WERI-Rb-1 (cell line): ENCODE results near the gene KAZN.

ENCODE experiments used
- DNase-seq: peaks from one replicate; pipeline ENCODE4 v3.0.0-alpha.2; 2020
- H3K27ac ChIP-seq: fragments of 250-450 bp; sonication (Bioruptor Pico); 2 replicates; pipeline ENCODE4 v1.5.1; 2020; ENCODE audit warnings: mild to moderate bottlenecking, moderate library complexity
- H3K27me3 ChIP-seq: fragments of 250-450 bp; sonication (Bioruptor Pico); 2 replicates; pipeline ENCODE4 v1.5.1; 2021; ENCODE audit warnings: mild to moderate bottlenecking, low read depth, moderate library complexity; ENCODE audit not compliant: insufficient read depth, severe bottlenecking
- H3K36me3 ChIP-seq: fragments of 250-450 bp; sonication (Bioruptor Pico); 2 replicates; pipeline ENCODE4 v1.5.1; 2020; ENCODE audit warnings: mild to moderate bottlenecking, moderate library complexity
- H3K4me3 ChIP-seq: 2 replicates; pipeline ENCODE4 v1.5.1; 2011; ENCODE audit warnings: low read depth, mild to moderate bottlenecking, control low read depth, low read length
- H3K9me3 ChIP-seq: fragments of 250-450 bp; sonication (Bioruptor Pico); 2 replicates; pipeline ENCODE4 v1.5.1; 2021; ENCODE audit warnings: mild to moderate bottlenecking, moderate library complexity; ENCODE audit not compliant: severe bottlenecking
- TF ChIP-seq, protein P1 (sequence below): IDR thresholded peaks from 2 replicates; pipeline ENCODE4 v1.5.1; 2011; ENCODE audit warnings: low read depth, mild to moderate bottlenecking, control low read depth, inconsistent platforms, low read length

KAZN gene

GRCh38 chr1:14725695-14726094, 127.2 kb downstream of the KAZN start:
- no peak overlapping the region for H3K27ac ChIP-seq
- DNase-seq = no peak
- no peaks in the 10 kb centered on the region for H3K36me3 ChIP-seq
- no peak overlapping the region for H3K4me3 ChIP-seq
- no peaks in the 10 kb centered on the region for H3K27me3 ChIP-seq
- TF ChIP-seq, protein P1, sequence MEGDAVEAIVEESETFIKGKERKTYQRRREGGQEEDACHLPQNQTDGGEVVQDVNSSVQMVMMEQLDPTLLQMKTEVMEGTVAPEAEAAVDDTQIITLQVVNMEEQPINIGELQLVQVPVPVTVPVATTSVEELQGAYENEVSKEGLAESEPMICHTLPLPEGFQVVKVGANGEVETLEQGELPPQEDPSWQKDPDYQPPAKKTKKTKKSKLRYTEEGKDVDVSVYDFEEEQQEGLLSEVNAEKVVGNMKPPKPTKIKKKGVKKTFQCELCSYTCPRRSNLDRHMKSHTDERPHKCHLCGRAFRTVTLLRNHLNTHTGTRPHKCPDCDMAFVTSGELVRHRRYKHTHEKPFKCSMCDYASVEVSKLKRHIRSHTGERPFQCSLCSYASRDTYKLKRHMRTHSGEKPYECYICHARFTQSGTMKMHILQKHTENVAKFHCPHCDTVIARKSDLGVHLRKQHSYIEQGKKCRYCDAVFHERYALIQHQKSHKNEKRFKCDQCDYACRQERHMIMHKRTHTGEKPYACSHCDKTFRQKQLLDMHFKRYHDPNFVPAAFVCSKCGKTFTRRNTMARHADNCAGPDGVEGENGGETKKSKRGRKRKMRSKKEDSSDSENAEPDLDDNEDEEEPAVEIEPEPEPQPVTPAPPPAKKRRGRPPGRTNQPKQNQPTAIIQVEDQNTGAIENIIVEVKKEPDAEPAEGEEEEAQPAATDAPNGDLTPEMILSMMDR = no peak
- H3K9me3 ChIP-seq = no peaks in the 10 kb centered on the region

- TF ChIP-seq, protein P1 = no peak
- Histone ChIP-seq H3K9me3 (no peaks in the 10 kb centered on the region), H3K36me3 (no peaks in the 10 kb centered on the region), H3K27me3 (no peaks in the 10 kb centered on the region), H3K4me3 (no peak overlapping the region), H3K27ac (no peak overlapping the region)
- no peak for DNase-seq
Observed at GRCh38 chr1:14726606-14727005, 128.1 kb downstream of the KAZN start.

GRCh38 chr1:14728516-14728915, 130.0 kb downstream of the KAZN start:
- Histone ChIP-seq H3K27ac (no peak overlapping the region), H3K36me3 (no peaks in the 10 kb centered on the region), H3K27me3 (no peaks in the 10 kb centered on the region), H3K9me3 (no peaks in the 10 kb centered on the region), H3K4me3 (no peak overlapping the region)
- TF ChIP-seq, protein P1 = no peak
- DNase-seq = no peak

GRCh38 chr1:14732728-14733047, 134.2 kb downstream of the KAZN start:
- Histone ChIP-seq H3K9me3 (no peaks in the 10 kb centered on the region), H3K36me3 (no peaks in the 10 kb centered on the region), H3K4me3 (no peak overlapping the region), H3K27me3 (no peaks in the 10 kb centered on the region), H3K27ac (peak overlapping the region; percentile 73)
- no peak for DNase-seq
- TF ChIP-seq, protein P1 = no peak

GRCh38 chr1:14733048-14733778, 134.7 kb downstream of the KAZN start:
- no peaks in the 10 kb centered on the region for H3K9me3 ChIP-seq
- DNase-seq = peak; percentile 78
- TF ChIP-seq, protein P1 = no peak
- H3K36me3 ChIP-seq = no peaks in the 10 kb centered on the region
- no peaks in the 10 kb centered on the region for H3K27me3 ChIP-seq
- no peak overlapping the region for H3K4me3 ChIP-seq
- H3K27ac ChIP-seq = peak overlapping the region; percentile 73

- DNase-seq = no peak
- H3K27me3 ChIP-seq = no peaks in the 10 kb centered on the region
- peak overlapping the region; percentile 73 for H3K27ac ChIP-seq
- H3K4me3 ChIP-seq = no peak overlapping the region
- H3K9me3 ChIP-seq = no peaks in the 10 kb centered on the region
- TF ChIP-seq, protein P1 = no peak
- H3K36me3 ChIP-seq = no peaks in the 10 kb centered on the region
Observed at GRCh38 chr1:14733779-14734140, 135.3 kb downstream of the KAZN start.
